ENCODE measurements around the gene CFAP99. TPM values are rescaled to one million over a fixed set of nuclear protein-coding genes. Genes with fewer than 3 reads are reported as not detected.

The CFAP99 gene
- total RNA-seq, 6 donors from 2014 or later: 0.57 to 24.7 (median 9.3) TPM

GRCh38 chr4:2457481-2458295, 38.9 kb downstream of the CFAP99 start:
- WGBS, 2 donors: 79 to 80% methylated on average over 24 of the region's 24 CpGs
- ATAC-seq (ENCODE audit: low FRiP score in 2 of 2): no peak
- TF ChIP-seq EP300 (IDR thresholded peaks at IDR 0.05) (no peak), POLR2A (IDR thresholded peaks at IDR 0.05) (no peak), CTCF (IDR thresholded peaks at IDR 0.05) (no peak), POLR2AphosphoS5 (IDR thresholded peaks at IDR 0.05) (no peak)
- peak in 1 of 2 donors; percentile 56 for DNase-seq
- no peak overlapping the region for H3K4me3 ChIP-seq
- H3K4me1 ChIP-seq: peaks cover 5 to 8% (median 6%) of the 10 kb centered on the region in 4 donors
- no peak overlapping the region for H3K27ac ChIP-seq
- no peaks in the 10 kb centered on the region for H3K9me3 ChIP-seq
- H3K27me3 ChIP-seq: no peaks in the 10 kb centered on the region
- no peaks in the 10 kb centered on the region for H3K36me3 ChIP-seq

GRCh38 chr4:2458546-2459491, 40.1 kb downstream of the CFAP99 start:
- no peaks in the 10 kb centered on the region for H3K36me3 ChIP-seq
- no peak for TF ChIP-seq POLR2AphosphoS5 (IDR thresholded peaks at IDR 0.05)
- TF ChIP-seq CTCF (IDR thresholded peaks at IDR 0.05): no peak
- no peak for TF ChIP-seq POLR2A (IDR thresholded peaks at IDR 0.05)
- no peak for TF ChIP-seq EP300 (IDR thresholded peaks at IDR 0.05)
- no peaks in the 10 kb centered on the region for H3K27me3 ChIP-seq
- H3K4me3 ChIP-seq: no peak overlapping the region
- ATAC-seq (ENCODE audit: low FRiP score in 2 of 2): peak in 1 of 2 donors; percentile 16
- DNase-seq: peak in 1 of 2 donors; percentile 70
- peaks cover 9 to 15% (median 11%) of the 10 kb centered on the region in 4 donors for H3K4me1 ChIP-seq
- H3K9me3 ChIP-seq: no peaks in the 10 kb centered on the region
- H3K27ac ChIP-seq: no peak overlapping the region
- WGBS, 2 donors: 76 to 89% methylated on average over 22 to 37 of the region's 38 CpGs

GRCh38 chr4:2459589-2460349, 41.0 kb downstream of the CFAP99 start:
- H3K27ac ChIP-seq: no peak overlapping the region
- no peak overlapping the region for H3K4me3 ChIP-seq
- WGBS, 2 donors: 92 to 94% methylated on average over 18 to 19 of the region's 19 CpGs
- H3K4me1 ChIP-seq: peaks cover 9 to 15% (median 11%) of the 10 kb centered on the region in 4 donors
- no peaks in the 10 kb centered on the region for H3K36me3 ChIP-seq
- TF ChIP-seq POLR2A (IDR thresholded peaks at IDR 0.05) (no peak), CTCF (IDR thresholded peaks at IDR 0.05) (no peak), POLR2AphosphoS5 (IDR thresholded peaks at IDR 0.05) (no peak), EP300 (IDR thresholded peaks at IDR 0.05) (no peak)
- ATAC-seq (ENCODE audit: low FRiP score in 2 of 2) (peak in 1 of 2 donors; percentile 3), DNase-seq (peak in 1 of 2 donors; percentile 54)
- H3K9me3 ChIP-seq: no peaks in the 10 kb centered on the region
- no peaks in the 10 kb centered on the region for H3K27me3 ChIP-seq

- peak in 1 of 2 donors; percentile 47 for DNase-seq
Measured at GRCh38 chr4:2461246-2461960, 42.6 kb downstream of the CFAP99 start.

More at GRCh38 chr4:2461246-2461960, 42.6 kb downstream of the CFAP99 start:
- H3K27ac ChIP-seq: no peak overlapping the region
- H3K36me3 ChIP-seq: no peaks in the 10 kb centered on the region
- WGBS, 2 donors: 87 to 88% methylated on average over 14 to 15 of the region's 15 CpGs
- ATAC-seq (ENCODE audit: low FRiP score in 2 of 2): no peak
- no peaks in the 10 kb centered on the region for H3K27me3 ChIP-seq
- H3K9me3 ChIP-seq: no peaks in the 10 kb centered on the region
- peaks cover 9 to 15% (median 11%) of the 10 kb centered on the region in 4 donors for H3K4me1 ChIP-seq
- TF ChIP-seq POLR2A (IDR thresholded peaks at IDR 0.05): no peak
- TF ChIP-seq POLR2AphosphoS5 (IDR thresholded peaks at IDR 0.05): no peak
- no peak for TF ChIP-seq CTCF (IDR thresholded peaks at IDR 0.05)
- TF ChIP-seq EP300 (IDR thresholded peaks at IDR 0.05): no peak
- no peak overlapping the region for H3K4me3 ChIP-seq
